SK-N-SH (cell line): ENCODE data around the gene PIAS4. TPM values are rescaled to one million over a fixed set of nuclear protein-coding genes. Genes with fewer than 3 reads are reported as not detected.

Experiments
- CTCF ChIA-PET: fragments of 300-600, 350-600 bp; formaldehyde crosslinking; extraction: SDS; loops from one replicate; lab custom pipeline; 2021; lab: Yijun Ruan, JAX
- POLR2A ChIA-PET: fragments of 350-600 bp; sonication (Branson Sonifier 250); formaldehyde crosslinking; extraction: SDS; loops from one replicate; lab custom pipeline; 2020; ENCODE audit warnings: antibody characterized with exemption, inconsistent platforms; lab: Yijun Ruan, JAX
- DNase-seq: peaks from one replicate; pipeline ENCODE4 v3.0.0; 2012
- H2AFZ ChIP-seq: fragments of 200-600 bp; sonication (generic); 2 replicates; pipeline ENCODE4 v1.8.1; 2016; ENCODE audit warnings: antibody characterized with exemption, mild to moderate bottlenecking, low read depth
- H3F3A ChIP-seq: fragments of 200-600 bp; sonication (generic); replicated peaks from 2 replicates; pipeline ENCODE3; 2016; ENCODE audit warnings: antibody characterized with exemption, mild to moderate bottlenecking; ENCODE audit not compliant: insufficient read depth
- H3K27ac ChIP-seq, 2 experiments: fragments of 200-500 bp in 1 of 2; fragments of 200-600 bp in 1 of 2; sonication (Bioruptor generic) in 1 of 2; sonication (generic), shearing (Covaris generic) in 1 of 2; 2 replicates each; pipeline versions ENCODE4 v1.5.1 to v1.6.1; 2014 to 2016; ENCODE audit warnings: low read depth in 2 of 2, inconsistent platforms in 1 of 2, low read length in 1 of 2, mild to moderate bottlenecking in 1 of 2, mixed read lengths in 1 of 2
- H3K27me3 ChIP-seq: fragments of 200-600 bp; sonication (generic), shearing (Covaris generic); 2 replicates; pipeline ENCODE4 v1.6.1; 2016; ENCODE audit warnings: mixed run types; ENCODE audit not compliant: insufficient read depth
- H3K36me3 ChIP-seq, 2 experiments: fragments of 200-500 bp in 1 of 2; fragments of 200-600 bp in 1 of 2; sonication (Bioruptor generic) in 1 of 2; sonication (generic) in 1 of 2; replicated peaks in 1 of 2; 2 replicates each; pipeline versions ENCODE3 to v1.5.1; 2014 to 2016; ENCODE audit warnings: low read length in 1 of 2, mild to moderate bottlenecking in 1 of 2; ENCODE audit not compliant: insufficient read depth in 2 of 2, control insufficient read depth in 1 of 2
- H3K4me1 ChIP-seq, 2 experiments: fragments of 200-500 bp in 1 of 2; fragments of 200-600 bp in 1 of 2; sonication (Bioruptor generic) in 1 of 2; sonication (generic), shearing (Covaris generic) in 1 of 2; 2 replicates each; pipeline versions ENCODE4 v1.5.1 to v1.6.1; 2014 to 2016; ENCODE audit warnings: low read depth in 1 of 2, low read length in 1 of 2, mixed run types in 1 of 2; ENCODE audit not compliant: insufficient read depth in 2 of 2, control insufficient read depth in 1 of 2
- H3K4me2 ChIP-seq: fragments of 200-600 bp; sonication (generic), shearing (Covaris generic); 2 replicates; pipeline ENCODE4 v1.6.1; 2017; ENCODE audit warnings: mixed run types
- H3K4me3 ChIP-seq, 2 experiments: fragments of 200-500 bp in 1 of 2; fragments of 200-600 bp in 1 of 2; sonication (Bioruptor generic) in 1 of 2; sonication (generic), shearing (Covaris generic) in 1 of 2; 2 replicates each; pipeline versions ENCODE4 v1.5.1 to v1.8.1; 2014 to 2016; ENCODE audit warnings: low read depth in 2 of 2, inconsistent platforms in 1 of 2, low read length in 1 of 2, mild to moderate bottlenecking in 1 of 2, mixed read lengths in 1 of 2, moderate library complexity in 1 of 2
- H3K79me2 ChIP-seq: fragments of 200-600 bp; sonication (generic); 2 replicates; pipeline ENCODE4 v1.8.1; 2017; ENCODE audit warnings: mild to moderate bottlenecking; ENCODE audit not compliant: insufficient read depth
- H3K9ac ChIP-seq: fragments of 200-600 bp; sonication (generic); 2 replicates; pipeline ENCODE4 v1.6.1; 2017; ENCODE audit warnings: mixed run types
- H3K9me2 ChIP-seq: fragments of 200-600 bp; sonication (generic); 2 replicates; pipeline ENCODE4 v1.6.1; 2017; ENCODE audit warnings: mixed run types
- H3K9me3 ChIP-seq: fragments of 200-600 bp; sonication (generic); 2 replicates; pipeline ENCODE4 v1.6.1; 2017; ENCODE audit warnings: mixed run types, mild to moderate bottlenecking, moderate library complexity
- H4K20me1 ChIP-seq: fragments of 200-600 bp; sonication (generic); 2 replicates; pipeline ENCODE4 v1.6.1; 2017; ENCODE audit warnings: mild to moderate bottlenecking, mixed run types; ENCODE audit not compliant: insufficient read depth
- CHD2 ChIP-seq: fragments of 150-350 bp; IDR thresholded peaks from 2 replicates; pipeline ENCODE4 v1.6.1; 2018; ENCODE audit warnings: low read length; ENCODE audit not compliant: partially characterized antibody
- EP300 ChIP-seq, 2 experiments: IDR thresholded peaks; 2 replicates each; pipeline versions ENCODE4 v1.4.0 to v1.6.1; 2012; ENCODE audit warnings: borderline replicate concordance in 1 of 2, low read depth in 1 of 2, low read length in 1 of 2
- GABPA ChIP-seq: IDR thresholded peaks from 2 replicates; pipeline ENCODE4 v1.4.0; 2012; ENCODE audit warnings: low read depth, mild to moderate bottlenecking
- IRF3 ChIP-seq: fragments of 150-350 bp; IDR thresholded peaks from 2 replicates; pipeline ENCODE4 v1.6.1; 2016; ENCODE audit warnings: mild to moderate bottlenecking, low read depth, low read length
- NFIC ChIP-seq: IDR thresholded peaks from 2 replicates; pipeline ENCODE4 v1.4.0; 2012; ENCODE audit warnings: borderline replicate concordance
- PBX3 ChIP-seq: IDR thresholded peaks from 2 replicates; pipeline ENCODE4; 2012
- REST ChIP-seq: IDR thresholded peaks from 2 replicates; pipeline ENCODE4 v1.6.1; 2012; ENCODE audit warnings: mild to moderate bottlenecking, low read depth, low read length, moderate library complexity
- RFX5 ChIP-seq: IDR thresholded peaks from 2 replicates; pipeline ENCODE4 v1.6.1; 2012; ENCODE audit warnings: mild to moderate bottlenecking, improper control_type of control experiment, low read length
- SIN3A ChIP-seq: IDR thresholded peaks from 2 replicates; pipeline ENCODE4 v1.6.1; 2012; ENCODE audit warnings: low read depth, mild to moderate bottlenecking, low read length, moderate library complexity, borderline replicate concordance
- TAF1 ChIP-seq: IDR thresholded peaks from 2 replicates; pipeline ENCODE4 v1.6.1; 2012; ENCODE audit warnings: low read depth, mild to moderate bottlenecking, low read length, moderate library complexity, borderline replicate concordance
- TCF12 ChIP-seq: IDR thresholded peaks from 2 replicates; pipeline ENCODE4 v1.4.0; 2012
- TEAD4 ChIP-seq: IDR thresholded peaks from 2 replicates; pipeline ENCODE4 v1.4.0; 2012; ENCODE audit warnings: mild to moderate bottlenecking, borderline replicate concordance; ENCODE audit not compliant: insufficient read depth
- USF2 ChIP-seq: fragments of 150-350 bp; IDR thresholded peaks from 2 replicates; pipeline ENCODE4 v1.6.1; 2017; ENCODE audit warnings: antibody characterized with exemption, low read length, low read depth, borderline replicate concordance
- YY1 ChIP-seq: IDR thresholded peaks from 2 replicates; pipeline ENCODE4 v1.4.0; 2012; ENCODE audit warnings: low read depth, mild to moderate bottlenecking
- ZBTB33 ChIP-seq: IDR thresholded peaks from 2 replicates; pipeline ENCODE4 v1.4.0; 2012; ENCODE audit warnings: low read depth, borderline replicate concordance
- WGBS: methylation state at CpG from one replicate; pipeline ENCODE4 v1.1.6; 2017; ENCODE audit warnings: low lambda C conversion rate; 5-methylcytosine and 5-hydroxymethylcytosine counted together
- polyA plus RNA-seq, 3 experiments: library from polyadenylated mRNA; depleted of rRNA; stranded (reverse); fragments of >200 nt; gene quantifications; 2 replicates each; pipeline ENCODE4 v1.2.3, GENCODE V29; 2012

Gene PIAS4
- polyA plus RNA-seq, 1 of the 3 experiments (the other 2 are of a cell fraction): 14.1 TPM

- no peak for TF ChIP-seq ZBTB33
- TF ChIP-seq CHD2: no peak
These were observed 57.1 kb downstream of the PIAS4 start (continued) for GRCh38 chr19:4064496-4065260.

- H3K36me3 ChIP-seq: peaks cover 3 to 13% of the 10 kb centered on the region in 2 experiments
- no peaks in the 10 kb centered on the region for H3K27me3 ChIP-seq
- peaks cover 0 to 16% of the 10 kb centered on the region in 2 experiments; a peak in 1 of 4 replicates for H3K4me1 ChIP-seq
- CTCF ChIA-PET: interaction anchor here (0.8 to 1.0 kb wide), 2 partner anchors 74 to 80 kb away, joined by 3 read pairs; partner anchors contain the start of gene EEF2
- no peak overlapping the region for H2AFZ ChIP-seq
- no peaks in the 10 kb centered on the region for H3K9me2 ChIP-seq
- peaks cover 48% of the 10 kb centered on the region for H3K79me2 ChIP-seq
- POLR2A ChIA-PET: interaction anchor here (0.6 to 1.2 kb wide), 4 partner anchors 58 to 590 kb away, joined by 3 to 4 read pairs (median 4); partner anchors contain the start of genes EEF2 and PIAS4
- no peaks in the 10 kb centered on the region for H3K9me3 ChIP-seq
- TF ChIP-seq ZBTB33: no peak
- TF ChIP-seq TCF12: 0 out of 2 replicates have a peak, but pooled peaks have one; percentile 6
- no peak for TF ChIP-seq USF2
- no peak for TF ChIP-seq NFIC
- no peak for TF ChIP-seq YY1
- no peak for TF ChIP-seq TEAD4
- TF ChIP-seq RFX5: no peak
- TF ChIP-seq EP300 (IDR thresholded peaks at IDR 0.05; ENCODE audit: borderline replicate concordance in 1 of 2, low read depth in 1 of 2, low read length in 1 of 2): no peak; a peak in 1 of 4 replicates
- TF ChIP-seq IRF3: peak; percentile 39
- no peak for TF ChIP-seq SIN3A
- 0 out of 2 replicates have a peak, but pooled peaks have one; percentile 20 for TF ChIP-seq GABPA
- peak; percentile 97 for TF ChIP-seq PBX3
- peak; percentile 32; the same call in 1 of the 2 replicates for TF ChIP-seq TAF1
- no peak for TF ChIP-seq REST
- no peak for TF ChIP-seq CHD2
- no peak overlapping the region for H3K4me2 ChIP-seq
- H3F3A ChIP-seq: peaks cover 4% of the 10 kb centered on the region
- peak overlapping the region in 1 of 2 experiments; percentile 80; a peak in 2 of 4 replicates for H3K4me3 ChIP-seq
- peak; percentile 99 for DNase-seq
- peak overlapping the region in 1 of 2 experiments; percentile 85; a peak in 2 of 4 replicates for H3K27ac ChIP-seq
- WGBS: 0% methylated on average over 2 of the region's 98 CpGs
- peaks cover 44% of the 10 kb centered on the region for H4K20me1 ChIP-seq
- H3K9ac ChIP-seq: no peak overlapping the region
These were observed 58.1 kb downstream of the PIAS4 start for GRCh38 chr19:4065430-4066175.
